Fibroblast of villous mesenchyme (primary cell): ENCODE data around the gene CC2D1B. TPM values are rescaled to one million over a fixed set of nuclear protein-coding genes. Genes with fewer than 3 reads are reported as not detected.

ENCODE experiments used
- DNase-seq: peaks from one replicate; pipeline ENCODE4 v3.0.0-alpha.2; 2010; ENCODE audit warnings: low read depth
- H3K4me3 ChIP-seq: 2 replicates; pipeline ENCODE4 v1.5.1; 2011; ENCODE audit warnings: low read depth, mild to moderate bottlenecking, low read length
- total RNA-seq: library from RNA; depleted of rRNA; stranded (reverse); fragments of >200 nt; gene quantifications from 2 replicates; pipeline ENCODE4 v1.2.3, GENCODE V29; 2012
- TF ChIP-seq, protein P1 (sequence below): IDR thresholded peaks from 2 replicates; pipeline ENCODE4 v1.5.1; 2012; ENCODE audit warnings: low read depth, mild to moderate bottlenecking, low read length; ENCODE audit not compliant: insufficient read depth

The CC2D1B gene
- total RNA-seq, 1 donor, result 36.7 TPM

DNA sequence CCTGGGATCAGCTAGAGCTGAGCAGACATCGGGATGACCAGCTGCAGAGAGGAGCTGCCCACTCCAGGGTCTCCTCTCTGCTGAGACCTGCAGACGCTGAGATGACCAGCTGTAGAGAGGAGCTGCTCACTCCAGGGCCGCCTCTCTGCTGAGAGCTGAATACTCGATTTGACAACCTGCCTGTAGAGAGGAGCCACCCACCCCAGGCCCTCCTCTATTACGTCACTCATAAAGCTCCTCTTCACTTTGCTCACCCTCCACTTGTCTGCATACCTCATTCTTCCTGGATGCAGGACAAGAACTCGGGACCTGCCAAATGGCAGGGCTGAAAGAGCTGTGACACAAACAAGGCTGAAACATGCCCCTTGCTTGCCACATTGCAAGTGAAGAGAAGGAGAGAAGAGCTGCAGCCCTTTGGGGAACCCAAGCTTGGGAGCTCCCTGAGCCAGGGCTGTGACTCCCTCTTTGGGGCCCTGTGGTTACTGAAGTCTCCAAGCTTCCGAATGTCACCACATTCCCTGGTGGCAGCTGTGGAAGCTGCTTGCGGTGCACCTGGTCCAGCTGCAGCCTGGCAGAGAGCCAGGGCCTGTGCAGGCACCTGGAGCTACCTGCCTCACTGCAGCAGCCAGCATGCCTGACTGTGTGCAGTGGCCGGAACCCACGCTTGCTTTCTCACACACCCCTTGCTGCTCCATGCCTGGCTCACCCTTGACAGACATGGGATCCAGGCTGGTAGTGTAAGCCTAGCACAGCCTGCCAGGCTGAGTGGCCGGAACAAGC, 59.6 kb downstream of the CC2D1B start:
- no peak for DNase-seq
- TF ChIP-seq, protein P1, sequence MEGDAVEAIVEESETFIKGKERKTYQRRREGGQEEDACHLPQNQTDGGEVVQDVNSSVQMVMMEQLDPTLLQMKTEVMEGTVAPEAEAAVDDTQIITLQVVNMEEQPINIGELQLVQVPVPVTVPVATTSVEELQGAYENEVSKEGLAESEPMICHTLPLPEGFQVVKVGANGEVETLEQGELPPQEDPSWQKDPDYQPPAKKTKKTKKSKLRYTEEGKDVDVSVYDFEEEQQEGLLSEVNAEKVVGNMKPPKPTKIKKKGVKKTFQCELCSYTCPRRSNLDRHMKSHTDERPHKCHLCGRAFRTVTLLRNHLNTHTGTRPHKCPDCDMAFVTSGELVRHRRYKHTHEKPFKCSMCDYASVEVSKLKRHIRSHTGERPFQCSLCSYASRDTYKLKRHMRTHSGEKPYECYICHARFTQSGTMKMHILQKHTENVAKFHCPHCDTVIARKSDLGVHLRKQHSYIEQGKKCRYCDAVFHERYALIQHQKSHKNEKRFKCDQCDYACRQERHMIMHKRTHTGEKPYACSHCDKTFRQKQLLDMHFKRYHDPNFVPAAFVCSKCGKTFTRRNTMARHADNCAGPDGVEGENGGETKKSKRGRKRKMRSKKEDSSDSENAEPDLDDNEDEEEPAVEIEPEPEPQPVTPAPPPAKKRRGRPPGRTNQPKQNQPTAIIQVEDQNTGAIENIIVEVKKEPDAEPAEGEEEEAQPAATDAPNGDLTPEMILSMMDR, result no peak
- no peak overlapping the region for H3K4me3 ChIP-seq

DNA sequence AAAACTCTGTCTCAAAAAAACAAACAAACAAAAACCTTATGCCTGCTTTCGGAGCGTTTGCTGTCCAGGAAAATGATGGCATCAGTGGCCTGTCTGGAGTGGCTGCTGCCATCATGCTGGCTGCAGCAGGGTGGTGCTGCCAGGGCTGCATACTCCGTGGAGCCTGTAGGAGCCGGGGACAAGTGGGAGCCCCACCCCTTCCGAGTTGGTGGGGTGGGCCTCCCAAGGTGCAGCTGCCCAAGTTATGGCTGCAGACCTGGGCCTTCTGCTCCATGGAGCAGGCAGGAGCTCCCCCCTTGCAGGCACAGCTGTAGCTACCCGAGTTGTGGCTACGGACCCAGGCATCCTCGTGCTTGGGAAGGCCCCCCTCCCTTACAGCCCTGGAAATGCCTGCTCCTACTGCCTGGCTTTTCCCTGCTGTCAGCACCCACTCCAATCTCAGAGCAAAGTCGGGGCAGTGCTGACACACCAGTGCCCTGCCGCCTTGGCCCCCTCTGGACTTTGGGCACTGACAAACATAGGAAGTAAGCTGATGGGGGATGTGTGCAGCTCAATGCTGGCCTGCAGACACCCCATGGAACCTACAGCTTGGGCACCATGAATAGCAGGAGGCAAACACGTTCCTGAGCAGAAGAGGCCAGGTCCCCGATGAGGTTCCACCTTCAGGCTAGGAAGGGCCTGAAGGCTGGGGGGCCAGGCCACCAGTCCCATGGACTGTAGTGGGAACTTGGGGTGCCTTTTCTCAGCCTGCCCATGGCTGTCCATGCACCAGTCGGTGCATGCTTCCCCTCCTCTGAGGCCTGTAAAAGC, 60.4 kb downstream of the CC2D1B start:
- TF ChIP-seq, protein P1, result no peak

More for the DNA sequence above, 60.4 kb downstream of the CC2D1B start:
- no peak for DNase-seq
- H3K4me3 ChIP-seq, result no peak overlapping the region

Other genes with a start within 250 kb of the CC2D1B start
- gene ZFYVE9, start 224.1 kb downstream of the CC2D1B start, total RNA-seq, result 23.8 and 41.9 TPM in 2 replicates
- 4.8 and 5.2 TPM in 2 replicates for gene ORC1, start 38.2 kb upstream of the CC2D1B start, total RNA-seq
- 6.8 and 12.5 TPM in 2 replicates for gene PRPF38A, start 38.4 kb upstream of the CC2D1B start, total RNA-seq
- 31.9 and 39.7 TPM in 2 replicates for gene TUT4, start 186.9 kb upstream of the CC2D1B start, total RNA-seq
- 52.8 and 64.8 TPM in 2 replicates for gene GPX7, start 236.2 kb upstream of the CC2D1B start, total RNA-seq